Measurements from ENCODE around the gene ALG9.

DNA sequence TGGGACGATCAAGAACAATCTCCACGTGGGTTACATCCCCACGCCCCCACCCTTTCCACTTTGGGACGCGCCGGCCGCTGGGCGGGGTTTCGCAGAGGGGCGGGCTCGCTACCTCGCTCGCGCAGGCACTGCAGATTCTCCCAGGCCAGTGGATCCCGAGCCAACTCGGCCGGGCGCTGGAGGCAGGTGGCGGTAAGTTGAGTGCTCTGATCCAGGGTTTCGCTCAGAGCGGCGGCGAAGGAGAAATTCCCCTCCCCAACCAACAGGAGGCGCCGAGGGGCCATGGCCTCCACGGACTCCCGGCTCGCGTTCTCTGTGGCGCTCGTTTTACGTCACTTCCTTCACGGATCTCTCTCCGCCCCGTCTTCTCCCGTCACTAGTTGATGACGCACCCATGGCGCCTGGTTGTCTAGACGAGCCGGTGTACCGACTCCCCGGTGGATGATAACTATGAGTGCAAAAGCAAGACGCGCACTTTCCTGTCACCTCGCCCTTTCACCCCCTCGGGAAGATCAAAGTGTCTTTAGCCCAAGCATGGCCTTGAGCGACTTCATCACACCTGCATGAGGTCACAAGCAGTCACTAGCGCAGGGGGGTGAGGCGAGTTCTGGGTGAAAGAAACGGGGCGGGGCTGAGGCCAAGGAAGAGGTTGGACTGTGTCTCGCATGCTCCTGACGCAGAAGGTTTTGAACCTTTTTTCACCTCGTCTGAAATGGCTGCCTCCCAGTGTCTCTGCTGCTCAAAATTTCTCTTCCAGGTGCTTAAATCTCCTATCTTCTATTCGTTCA, 7.7 kb upstream of the ALG9 start, which contains the start of the genes CFAP68 and FDXACB1:
- TF ChIP-seq, protein P1, sequence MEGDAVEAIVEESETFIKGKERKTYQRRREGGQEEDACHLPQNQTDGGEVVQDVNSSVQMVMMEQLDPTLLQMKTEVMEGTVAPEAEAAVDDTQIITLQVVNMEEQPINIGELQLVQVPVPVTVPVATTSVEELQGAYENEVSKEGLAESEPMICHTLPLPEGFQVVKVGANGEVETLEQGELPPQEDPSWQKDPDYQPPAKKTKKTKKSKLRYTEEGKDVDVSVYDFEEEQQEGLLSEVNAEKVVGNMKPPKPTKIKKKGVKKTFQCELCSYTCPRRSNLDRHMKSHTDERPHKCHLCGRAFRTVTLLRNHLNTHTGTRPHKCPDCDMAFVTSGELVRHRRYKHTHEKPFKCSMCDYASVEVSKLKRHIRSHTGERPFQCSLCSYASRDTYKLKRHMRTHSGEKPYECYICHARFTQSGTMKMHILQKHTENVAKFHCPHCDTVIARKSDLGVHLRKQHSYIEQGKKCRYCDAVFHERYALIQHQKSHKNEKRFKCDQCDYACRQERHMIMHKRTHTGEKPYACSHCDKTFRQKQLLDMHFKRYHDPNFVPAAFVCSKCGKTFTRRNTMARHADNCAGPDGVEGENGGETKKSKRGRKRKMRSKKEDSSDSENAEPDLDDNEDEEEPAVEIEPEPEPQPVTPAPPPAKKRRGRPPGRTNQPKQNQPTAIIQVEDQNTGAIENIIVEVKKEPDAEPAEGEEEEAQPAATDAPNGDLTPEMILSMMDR (IDR thresholded peaks at IDR 0.05), result peak; percentile 84
- TF ChIP-seq EZH2 (IDR thresholded peaks at IDR 0.05), result no peak
- no peak for TF ChIP-seq EZH2phosphoT487 (IDR thresholded peaks at IDR 0.05)

All from neural progenitor cell (in vitro differentiated cells).